HepG2 (cell line): Measurements from ENCODE around the gene PHF3.

ENCODE experiments used
- EZH2 ChIP-seq: conservative IDR thresholded peaks from 2 replicates; pipeline ENCODE4 v1.6.1; 2012; ENCODE audit warnings: mild to moderate bottlenecking, low read depth, low read length, moderate library complexity
- HCFC1 ChIP-seq: fragments of 150-350 bp; IDR thresholded peaks from 2 replicates; pipeline ENCODE4 v1.6.1; 2014; ENCODE audit warnings: low read depth, low read length
- TCF12 ChIP-seq, 2 experiments: fragments of 450-650 bp in 1 of 2; sonication (generic) in 1 of 2; formaldehyde crosslinking in 1 of 2; IDR thresholded peaks; 2 replicates each; pipeline versions ENCODE4 v1.6.1 to v1.8.0; 2017 to 2022; ENCODE audit warnings: antibody characterized with exemption in 1 of 2, mild to moderate bottlenecking in 1 of 2, missing genetic modification reagents in 1 of 2, moderate library complexity in 1 of 2
- ZFP37 ChIP-seq: sonication (generic); formaldehyde crosslinking; IDR thresholded peaks from 2 replicates; pipeline ENCODE4 v1.4.0; 2020; ENCODE audit warnings: missing genetic modification reagents, borderline replicate concordance
- ZNF335 ChIP-seq: sonication (generic); formaldehyde crosslinking; IDR thresholded peaks from 2 replicates; pipeline ENCODE4 v1.4.0; 2020; ENCODE audit warnings: missing genetic modification reagents
- TF ChIP-seq, protein P1 (sequence below): sonication (generic); formaldehyde crosslinking; conservative IDR thresholded peaks from 2 replicates; pipeline ENCODE4 v1.8.0; 2022; ENCODE audit warnings: low read depth, missing genetic modification reagents

DNA sequence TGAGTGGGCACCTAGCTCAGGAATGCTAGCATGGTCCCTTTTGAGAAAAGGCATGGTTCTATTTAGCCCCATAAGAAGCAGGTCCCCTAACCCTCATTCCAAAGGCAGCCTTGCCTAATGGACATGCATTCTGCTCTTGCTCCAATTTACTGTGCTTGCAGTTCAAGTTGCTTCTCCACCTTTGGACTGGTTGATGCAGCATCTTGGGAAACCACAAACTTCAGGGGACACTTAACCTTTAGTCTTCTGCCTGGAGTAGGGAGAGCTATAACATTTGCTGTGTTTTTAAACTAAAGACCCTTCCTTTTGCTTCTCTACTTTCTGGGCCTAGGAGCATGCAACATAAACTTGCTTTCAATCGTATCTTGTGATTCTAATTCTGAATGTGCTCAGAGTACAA is 5.1 kb upstream of the PHF3 start:
- no peak for TF ChIP-seq EZH2
- no peak for TF ChIP-seq ZFP37 (CRISPR knock-in tag)
- TF ChIP-seq, protein P1, sequence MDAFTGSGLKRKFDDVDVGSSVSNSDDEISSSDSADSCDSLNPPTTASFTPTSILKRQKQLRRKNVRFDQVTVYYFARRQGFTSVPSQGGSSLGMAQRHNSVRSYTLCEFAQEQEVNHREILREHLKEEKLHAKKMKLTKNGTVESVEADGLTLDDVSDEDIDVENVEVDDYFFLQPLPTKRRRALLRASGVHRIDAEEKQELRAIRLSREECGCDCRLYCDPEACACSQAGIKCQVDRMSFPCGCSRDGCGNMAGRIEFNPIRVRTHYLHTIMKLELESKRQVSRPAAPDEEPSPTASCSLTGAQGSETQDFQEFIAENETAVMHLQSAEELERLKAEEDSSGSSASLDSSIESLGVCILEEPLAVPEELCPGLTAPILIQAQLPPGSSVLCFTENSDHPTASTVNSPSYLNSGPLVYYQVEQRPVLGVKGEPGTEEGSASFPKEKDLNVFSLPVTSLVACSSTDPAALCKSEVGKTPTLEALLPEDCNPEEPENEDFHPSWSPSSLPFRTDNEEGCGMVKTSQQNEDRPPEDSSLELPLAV (CRISPR knock-in tag), result no peak
- no peak for TF ChIP-seq HCFC1
- no peak for TF ChIP-seq ZNF335
- no peak for TF ChIP-seq TCF12 (IDR thresholded peaks at IDR 0.05)
- no peak for TF ChIP-seq TCF12 (CRISPR knock-in tag; IDR thresholded peaks at IDR 0.05)
